GM21381 (cell line): ENCODE results near the gene DYNC2H1.

Source experiments
- ATAC-seq: cut with Tn5 transposase; IDR thresholded peaks from one replicate; pipeline ENCODE4 v1.9.1; 2021; ENCODE audit warnings: mild to moderate bottlenecking, moderate library complexity; ENCODE audit not compliant: unreplicated experiment

Gene DYNC2H1

GRCh38 chr11:103108933-103109817, at the start of gene DYNC2H1:
Gene DYNC2H1 (plus strand): TSS chr11:103109426. CDS start chr11:103109575, 149 bp downstream.
- ATAC-seq: peak; percentile 100

GRCh38 chr11:103061656-103062055, 47.6 kb upstream of the DYNC2H1 start:
- ATAC-seq: no peak

- no peak for ATAC-seq
Observed at GRCh38 chr11:103067118-103067517, 42.1 kb upstream of the DYNC2H1 start.

GRCh38 chr11:103069367-103069766, 39.9 kb upstream of the DYNC2H1 start:
- ATAC-seq: no peak

GRCh38 chr11:103070142-103070541, 39.1 kb upstream of the DYNC2H1 start:
- no peak for ATAC-seq

- ATAC-seq: no peak
Observed at GRCh38 chr11:103071008-103071407, 38.2 kb upstream of the DYNC2H1 start.

GRCh38 chr11:103076361-103076760, 32.9 kb upstream of the DYNC2H1 start:
- no peak for ATAC-seq

GRCh38 chr11:103077554-103077953, 31.7 kb upstream of the DYNC2H1 start:
- no peak for ATAC-seq

- no peak for ATAC-seq
Observed at GRCh38 chr11:103078710-103079109, 30.5 kb upstream of the DYNC2H1 start.

- ATAC-seq: no peak
Observed at GRCh38 chr11:103079833-103080232, 29.4 kb upstream of the DYNC2H1 start.

GRCh38 chr11:103085758-103086365, 23.4 kb upstream of the DYNC2H1 start:
- no peak for ATAC-seq

GRCh38 chr11:103086461-103086860, 22.8 kb upstream of the DYNC2H1 start:
- ATAC-seq: no peak

- peak; percentile 36 for ATAC-seq
Observed at GRCh38 chr11:103091064-103091800, 18.0 kb upstream of the DYNC2H1 start.

GRCh38 chr11:103091801-103092524, 17.3 kb upstream of the DYNC2H1 start, which contains the start of gene DCUN1D5:
Gene DCUN1D5 (minus strand): TSS chr11:103092160. CDS start chr11:103091872, 288 bp downstream.
- ATAC-seq: peak; percentile 100

GRCh38 chr11:103097279-103097678, 11.9 kb upstream of the DYNC2H1 start:
- ATAC-seq: no peak

GRCh38 chr11:103109818-103110388, 677 bp downstream of the DYNC2H1 start:
- ATAC-seq: peak; percentile 16

GRCh38 chr11:103110391-103110790, 1.2 kb downstream of the DYNC2H1 start:
- no peak for ATAC-seq

- no peak for ATAC-seq
Observed at GRCh38 chr11:103111400-103111799, 2.2 kb downstream of the DYNC2H1 start.

- no peak for ATAC-seq
Observed at GRCh38 chr11:103112364-103112763, 3.1 kb downstream of the DYNC2H1 start.

GRCh38 chr11:103114836-103115235, 5.6 kb downstream of the DYNC2H1 start:
- ATAC-seq: no peak
